K562 (cell line): ENCODE data around the gene EXOSC9. TPM values are rescaled to one million over a fixed set of nuclear protein-coding genes. Genes with fewer than 3 reads are reported as not detected.

ENCODE experiments used
- BRD4 ChIP-seq: fragments of 200-600 bp; sonication (generic); IDR thresholded peaks from 2 replicates; pipeline ENCODE4 v1.6.1; 2017; ENCODE audit warnings: inconsistent platforms
- KLF10 ChIP-seq: fragments of 250-450 bp; sonication (Bioruptor Pico); IDR thresholded peaks from 2 replicates; pipeline ENCODE4 v1.6.1; 2021; ENCODE audit warnings: matching md5 sums
- MYNN ChIP-seq, 2 experiments: sonication (generic); formaldehyde crosslinking in 1 of 2; IDR thresholded peaks; 2 replicates each; pipeline versions ENCODE4 v1.5.0 to v1.6.1; 2016 to 2020; ENCODE audit warnings: antibody characterized with exemption in 1 of 2, missing genetic modification reagents in 1 of 2
- POLR2G ChIP-seq: fragments of 200-400 bp; formaldehyde crosslinking; IDR thresholded peaks from 2 replicates; pipeline ENCODE4 v1.6.1; 2017; ENCODE audit warnings: low read depth, mild to moderate bottlenecking, antibody characterized with exemption, low read length, moderate library complexity
- POLR3G ChIP-seq: IDR thresholded peaks from 2 replicates; pipeline ENCODE4 v1.6.1; 2011; ENCODE audit not compliant: insufficient read length, insufficient replicate concordance; ENCODE audit errors: extremely low read depth
- PRPF4 ChIP-seq: fragments of 200-400 bp; formaldehyde crosslinking; IDR thresholded peaks from one replicate; pipeline ENCODE4 v1.6.1; 2017; ENCODE audit warnings: low read length, low read depth, mild to moderate bottlenecking; ENCODE audit not compliant: insufficient read depth, poor library complexity, severe bottlenecking
- SIN3A ChIP-seq, 2 experiments: fragments of 150-350 bp in 1 of 2; IDR thresholded peaks; 2 replicates each; pipeline ENCODE4 v1.6.1; 2011 to 2016; ENCODE audit warnings: borderline replicate concordance in 2 of 2, low read depth in 2 of 2, low read length in 2 of 2, mild to moderate bottlenecking in 2 of 2, moderate library complexity in 2 of 2; ENCODE audit not compliant: control insufficient read depth in 1 of 2
- SP2 ChIP-seq: IDR thresholded peaks from 2 replicates; pipeline ENCODE4 v1.6.1; 2011; ENCODE audit warnings: mild to moderate bottlenecking, low read depth, low read length, moderate library complexity; ENCODE audit not compliant: poor library complexity, severe bottlenecking; ENCODE audit errors: extremely low read depth
- SPI1 ChIP-seq: IDR thresholded peaks from 2 replicates; pipeline ENCODE4 v1.6.1; 2011; ENCODE audit warnings: low read depth, low read length, control low read depth, borderline replicate concordance
- XRCC3 ChIP-seq: fragments of 450-650 bp; IDR thresholded peaks from 2 replicates; pipeline ENCODE4 v1.6.1; 2017; ENCODE audit warnings: mild to moderate bottlenecking, moderate library complexity
- ZNF282 ChIP-seq: sonication (generic); formaldehyde crosslinking; IDR thresholded peaks from 2 replicates; pipeline ENCODE4 v1.8.1; 2023; ENCODE audit warnings: missing genetic modification reagents
- ZNF384 ChIP-seq: IDR thresholded peaks from 2 replicates; pipeline ENCODE4 v1.6.1; 2012; ENCODE audit warnings: low read depth, low read length, improper control_type of control experiment
- ZSCAN29 ChIP-seq: fragments of 450-650 bp; IDR thresholded peaks from 2 replicates; pipeline ENCODE4 v1.6.1; 2017
- polyA plus RNA-seq, 8 experiments: library from polyadenylated mRNA; depleted of rRNA in 4 of 8; stranded (reverse) in 5 of 8; unstranded in 3 of 8; fragments of >200 nt; fragmentation: Nextera tagmentation in 2 of 8; fragmentation: Illumina TruSeq in 1 of 8; extraction: Ambion mirVana in 2 of 8; extraction: Trizol in 1 of 8; gene quantifications; 2 replicates each; pipeline versions ENCODE4 v1.2.1 to v1.2.3, GENCODE V29; 2011 to 2014; ENCODE audit warnings: inconsistent platforms in 1 of 8, missing spikeins in 1 of 8
- total RNA-seq, 7 experiments: library from RNA; depleted of rRNA in 6 of 7; stranded (reverse); fragments of >200 nt in 6 of 7; fragmentation: Illumina TruSeq in 2 of 7; extraction: Trizol in 2 of 7; gene quantifications; 2 replicates each; pipeline versions ENCODE4 v1.2.1 to v1.2.3, GENCODE V29; 2011 to 2021; ENCODE audit warnings: low replicate concordance in 1 of 7
- TF ChIP-seq, protein P1 (sequence below): fragments of 450-650 bp; IDR thresholded peaks from 2 replicates; pipeline ENCODE4 v1.6.1; 2016
- TF ChIP-seq, protein P2 (sequence below), 2 experiments: IDR thresholded peaks; 2 replicates each; pipeline ENCODE4 v1.6.1; 2011; ENCODE audit warnings: borderline replicate concordance in 1 of 2, control low read depth in 1 of 2, low read depth in 1 of 2, low read length in 1 of 2, mild to moderate bottlenecking in 1 of 2, mixed read lengths in 1 of 2, moderate library complexity in 1 of 2; ENCODE audit not compliant: insufficient read depth in 1 of 2, insufficient read length in 1 of 2, poor library complexity in 1 of 2, severe bottlenecking in 1 of 2; ENCODE audit errors: extremely low read depth in 1 of 2
- TF ChIP-seq, protein P3 (sequence below), 2 experiments: fragments of 450-650 bp; conservative IDR thresholded peaks; 2 replicates each; pipeline ENCODE4 v1.6.1; 2017; ENCODE audit warnings: mild to moderate bottlenecking in 2 of 2, moderate library complexity in 2 of 2
- TF ChIP-seq, protein P4 (sequence below): sonication (generic); IDR thresholded peaks from 2 replicates; pipeline ENCODE4 v1.6.1; 2016
- TF ChIP-seq, protein P5 (sequence below): fragments of 250-450 bp; sonication (Bioruptor Pico); IDR thresholded peaks from 2 replicates; pipeline ENCODE4 v1.8.0; 2022; ENCODE audit warnings: moderate library complexity, mild to moderate bottlenecking, inconsistent platforms
- TF ChIP-seq, protein P6 (sequence below): fragments of 450-650 bp; formaldehyde crosslinking; IDR thresholded peaks from 2 replicates; pipeline ENCODE4 v1.4.0; 2020; ENCODE audit warnings: mild to moderate bottlenecking, moderate library complexity

EXOSC9 gene
- total and polyA plus RNA-seq, 9 of the 15 experiments (the other 6 are each of a cell fraction or from before 2014, with no cell fraction given): 64.7 to 166 (median 115) TPM

DNA sequence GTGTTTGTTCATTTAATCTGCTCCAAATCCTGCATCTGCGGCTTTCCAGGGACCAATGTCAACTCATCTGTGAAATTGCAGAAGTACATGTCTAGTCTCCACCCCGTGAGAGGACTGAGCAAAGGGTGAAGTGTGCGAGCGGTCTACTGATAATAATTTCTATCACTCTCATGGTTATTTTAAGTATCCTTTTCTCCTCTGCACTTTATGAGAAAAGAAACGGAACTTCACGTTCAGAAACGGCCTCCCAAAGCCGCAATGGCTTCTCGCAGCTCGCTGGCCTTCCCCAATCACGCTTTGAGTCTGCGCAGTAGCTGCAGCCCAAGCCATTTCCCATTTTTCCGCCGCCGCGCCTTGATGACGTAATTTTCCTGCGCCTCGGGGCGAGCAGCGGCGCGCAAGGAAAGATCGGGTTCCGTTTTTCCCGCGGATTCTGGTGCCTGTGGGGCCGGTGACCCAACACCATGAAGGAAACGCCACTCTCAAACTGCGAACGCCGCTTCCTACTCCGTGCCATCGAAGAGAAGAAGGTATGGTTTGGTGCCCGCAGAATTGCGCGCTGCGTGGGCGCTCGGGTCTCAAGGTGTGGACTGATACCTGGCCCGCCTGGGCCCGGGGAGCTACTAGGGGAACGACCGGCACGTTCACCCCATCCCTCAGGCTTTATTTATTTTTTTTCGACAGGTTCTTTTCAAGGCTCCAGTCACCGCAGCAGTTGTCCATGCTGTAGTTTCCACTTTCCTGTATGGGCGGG, at the start of gene EXOSC9 (continued):
- TF ChIP-seq, protein P1, sequence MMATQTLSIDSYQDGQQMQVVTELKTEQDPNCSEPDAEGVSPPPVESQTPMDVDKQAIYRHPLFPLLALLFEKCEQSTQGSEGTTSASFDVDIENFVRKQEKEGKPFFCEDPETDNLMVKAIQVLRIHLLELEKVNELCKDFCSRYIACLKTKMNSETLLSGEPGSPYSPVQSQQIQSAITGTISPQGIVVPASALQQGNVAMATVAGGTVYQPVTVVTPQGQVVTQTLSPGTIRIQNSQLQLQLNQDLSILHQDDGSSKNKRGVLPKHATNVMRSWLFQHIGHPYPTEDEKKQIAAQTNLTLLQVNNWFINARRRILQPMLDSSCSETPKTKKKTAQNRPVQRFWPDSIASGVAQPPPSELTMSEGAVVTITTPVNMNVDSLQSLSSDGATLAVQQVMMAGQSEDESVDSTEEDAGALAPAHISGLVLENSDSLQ: no peak
- no peak for TF ChIP-seq SP2
- TF ChIP-seq POLR2G: peak; percentile 94
- TF ChIP-seq, protein P2, sequence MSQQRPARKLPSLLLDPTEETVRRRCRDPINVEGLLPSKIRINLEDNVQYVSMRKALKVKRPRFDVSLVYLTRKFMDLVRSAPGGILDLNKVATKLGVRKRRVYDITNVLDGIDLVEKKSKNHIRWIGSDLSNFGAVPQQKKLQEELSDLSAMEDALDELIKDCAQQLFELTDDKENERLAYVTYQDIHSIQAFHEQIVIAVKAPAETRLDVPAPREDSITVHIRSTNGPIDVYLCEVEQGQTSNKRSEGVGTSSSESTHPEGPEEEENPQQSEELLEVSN (IDR thresholded peaks at IDR 0.05; ENCODE audit: borderline replicate concordance in 1 of 2, extremely low read depth in 1 of 2, insufficient read depth in 1 of 2, insufficient read length in 1 of 2, low read depth in 1 of 2, low read length in 1 of 2, poor library complexity in 1 of 2, severe bottlenecking in 1 of 2): peak; percentile 84 to 85
- TF ChIP-seq, protein P3, sequence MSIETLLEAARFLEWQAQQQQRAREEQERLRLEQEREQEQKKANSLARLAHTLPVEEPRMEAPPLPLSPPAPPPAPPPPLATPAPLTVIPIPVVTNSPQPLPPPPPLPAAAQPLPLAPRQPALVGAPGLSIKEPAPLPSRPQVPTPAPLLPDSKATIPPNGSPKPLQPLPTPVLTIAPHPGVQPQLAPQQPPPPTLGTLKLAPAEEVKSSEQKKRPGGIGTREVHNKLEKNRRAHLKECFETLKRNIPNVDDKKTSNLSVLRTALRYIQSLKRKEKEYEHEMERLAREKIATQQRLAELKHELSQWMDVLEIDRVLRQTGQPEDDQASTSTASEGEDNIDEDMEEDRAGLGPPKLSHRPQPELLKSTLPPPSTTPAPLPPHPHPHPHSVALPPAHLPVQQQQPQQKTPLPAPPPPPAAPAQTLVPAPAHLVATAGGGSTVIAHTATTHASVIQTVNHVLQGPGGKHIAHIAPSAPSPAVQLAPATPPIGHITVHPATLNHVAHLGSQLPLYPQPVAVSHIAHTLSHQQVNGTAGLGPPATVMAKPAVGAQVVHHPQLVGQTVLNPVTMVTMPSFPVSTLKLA (conservative IDR thresholded peaks at IDR 0.05): peak; percentile 59 to 91
- peak; percentile 92; the same call in 1 of the 2 replicates for TF ChIP-seq BRD4
- 0 out of 2 replicates have a peak, but pooled peaks have one; percentile 25 for TF ChIP-seq ZNF384
- TF ChIP-seq, protein P4, sequence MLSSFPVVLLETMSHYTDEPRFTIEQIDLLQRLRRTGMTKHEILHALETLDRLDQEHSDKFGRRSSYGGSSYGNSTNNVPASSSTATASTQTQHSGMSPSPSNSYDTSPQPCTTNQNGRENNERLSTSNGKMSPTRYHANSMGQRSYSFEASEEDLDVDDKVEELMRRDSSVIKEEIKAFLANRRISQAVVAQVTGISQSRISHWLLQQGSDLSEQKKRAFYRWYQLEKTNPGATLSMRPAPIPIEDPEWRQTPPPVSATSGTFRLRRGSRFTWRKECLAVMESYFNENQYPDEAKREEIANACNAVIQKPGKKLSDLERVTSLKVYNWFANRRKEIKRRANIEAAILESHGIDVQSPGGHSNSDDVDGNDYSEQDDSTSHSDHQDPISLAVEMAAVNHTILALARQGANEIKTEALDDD: peak; percentile 91
- no peak for TF ChIP-seq POLR3G
- TF ChIP-seq, protein P5, sequence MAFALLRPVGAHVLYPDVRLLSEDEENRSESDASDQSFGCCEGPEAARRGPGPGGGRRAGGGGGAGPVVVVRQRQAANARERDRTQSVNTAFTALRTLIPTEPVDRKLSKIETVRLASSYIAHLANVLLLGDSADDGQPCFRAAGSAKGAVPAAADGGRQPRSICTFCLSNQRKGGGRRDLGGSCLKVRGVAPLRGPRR: no peak
- TF ChIP-seq XRCC3: no peak
- TF ChIP-seq, protein P6, sequence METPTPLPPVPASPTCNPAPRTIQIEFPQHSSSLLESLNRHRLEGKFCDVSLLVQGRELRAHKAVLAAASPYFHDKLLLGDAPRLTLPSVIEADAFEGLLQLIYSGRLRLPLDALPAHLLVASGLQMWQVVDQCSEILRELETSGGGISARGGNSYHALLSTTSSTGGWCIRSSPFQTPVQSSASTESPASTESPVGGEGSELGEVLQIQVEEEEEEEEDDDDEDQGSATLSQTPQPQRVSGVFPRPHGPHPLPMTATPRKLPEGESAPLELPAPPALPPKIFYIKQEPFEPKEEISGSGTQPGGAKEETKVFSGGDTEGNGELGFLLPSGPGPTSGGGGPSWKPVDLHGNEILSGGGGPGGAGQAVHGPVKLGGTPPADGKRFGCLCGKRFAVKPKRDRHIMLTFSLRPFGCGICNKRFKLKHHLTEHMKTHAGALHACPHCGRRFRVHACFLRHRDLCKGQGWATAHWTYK: no peak
- TF ChIP-seq KLF10 (CRISPR knock-in tag): no peak
- TF ChIP-seq ZNF282 (CRISPR knock-in tag): no peak
- peak; percentile 93 for TF ChIP-seq SPI1
- TF ChIP-seq SIN3A (IDR thresholded peaks at IDR 0.05; ENCODE audit: borderline replicate concordance in 2 of 2, control insufficient read depth in 1 of 2, low read depth in 2 of 2, low read length in 2 of 2): peak; percentile 83; a peak in 1 of 4 replicates
- no peak for TF ChIP-seq PRPF4
- no peak for TF ChIP-seq ZSCAN29
- no peak for TF ChIP-seq MYNN (IDR thresholded peaks at IDR 0.05)
- TF ChIP-seq MYNN (CRISPR knock-in tag; IDR thresholded peaks at IDR 0.05): no peak
